Common myeloid progenitor, CD34-positive (primary cell): ENCODE results near the gene ZBTB38.
A peak's percentile ranks its signal among the peaks of the same experiment; 100 is the strongest.

ENCODE experiments used
- CTCF ChIA-PET: fragments of 350-600 bp; sonication (Branson Sonifier 250); formaldehyde crosslinking; loops from one replicate; lab custom pipeline; 2021; ENCODE audit warnings: antibody characterized with exemption; lab: Charles Lee
- POLR2A ChIA-PET: fragments of 350-600 bp; sonication (Branson Sonifier 250); formaldehyde crosslinking; loops from one replicate; lab custom pipeline; 2021; ENCODE audit warnings: antibody characterized with exemption; lab: Charles Lee
- DNase-seq, 3 donors: peaks; one replicate each; pipeline versions ENCODE4 v3.0.0 to v3.0.0-alpha.2; 2013
- H3K27ac ChIP-seq, 2 experiments: 1 replicate in 1 of 2; 2 replicates in 1 of 2; pipeline ENCODE4 v1.7.0; 2013; ENCODE audit warnings: inconsistent platforms in 2 of 2, low read length in 2 of 2, mild to moderate bottlenecking in 2 of 2, low read depth in 1 of 2, moderate library complexity in 1 of 2; ENCODE audit not compliant: severe bottlenecking in 2 of 2, insufficient read depth in 1 of 2, poor library complexity in 1 of 2
- H3K27me3 ChIP-seq, 5 experiments: replicated peaks in 2 of 5; 1 replicate in 3 of 5; 2 replicates in 2 of 5; pipeline versions ENCODE4 v1.6.1 to v1.7.0; 2013; ENCODE audit warnings: low read length in 4 of 5, mild to moderate bottlenecking in 2 of 5, moderate library complexity in 2 of 5, inconsistent platforms in 1 of 5; ENCODE audit not compliant: insufficient read depth in 5 of 5, control insufficient read depth in 4 of 5
- H3K36me3 ChIP-seq, 4 experiments: 1 replicate in 2 of 4; 2 replicates in 2 of 4; pipeline versions ENCODE4 v1.6.1 to v1.7.0; 2013; ENCODE audit warnings: low read length in 3 of 4, control low read depth in 1 of 4, mild to moderate bottlenecking in 1 of 4; ENCODE audit not compliant: control insufficient read depth in 4 of 4, insufficient read depth in 4 of 4
- H3K4me1 ChIP-seq, 4 experiments: 1 replicate in 3 of 4; 2 replicates in 1 of 4; pipeline versions ENCODE4 v1.6.1 to v1.7.1; 2013; ENCODE audit warnings: low read length in 3 of 4, mild to moderate bottlenecking in 3 of 4, control low read depth in 1 of 4, inconsistent platforms in 1 of 4, moderate library complexity in 1 of 4; ENCODE audit not compliant: control insufficient read depth in 4 of 4, insufficient read depth in 4 of 4; ENCODE audit errors: control extremely low read depth in 1 of 4
- H3K4me3 ChIP-seq, 7 experiments: 1 replicate in 4 of 7; 2 replicates in 3 of 7; pipeline versions ENCODE4 v1.5.1 to v1.7.0; 2013; ENCODE audit warnings: mild to moderate bottlenecking in 7 of 7, low read length in 6 of 7, moderate library complexity in 6 of 7, inconsistent platforms in 2 of 7, low read depth in 2 of 7, control low read depth in 1 of 7; ENCODE audit not compliant: insufficient read depth in 4 of 7, control insufficient read depth in 1 of 7; ENCODE audit errors: extremely low read depth in 1 of 7
- H3K9me3 ChIP-seq, 5 experiments: 1 replicate in 4 of 5; 2 replicates in 1 of 5; pipeline versions ENCODE4 v1.6.1 to v1.7.1; 2013; ENCODE audit warnings: low read length in 4 of 5, mild to moderate bottlenecking in 2 of 5, inconsistent platforms in 1 of 5, low read depth in 1 of 5, moderate library complexity in 1 of 5; ENCODE audit not compliant: control insufficient read depth in 4 of 5, insufficient read depth in 2 of 5; ENCODE audit errors: control extremely low read depth in 1 of 5
- WGBS: methylation state at CpG from one replicate; pipeline ENCODE4 v1.1.5; 2013; ENCODE audit not compliant: insufficient coverage; 5-methylcytosine and 5-hydroxymethylcytosine counted together

ZBTB38 gene

GRCh38 chr3:141353652-141354495 lies 14.4 kb upstream of the ZBTB38 start:
- Histone ChIP-seq H3K27me3 (no peaks in the 10 kb centered on the region), H3K27ac (no peak overlapping the region), H3K4me1 (no peaks in the 10 kb centered on the region), H3K36me3 (no peaks in the 10 kb centered on the region), H3K4me3 (no peak overlapping the region), H3K9me3 (no peaks in the 10 kb centered on the region)
- no peak for DNase-seq
- 97% methylated on average over 5 of the region's 6 CpGs for WGBS
- ChIA-PET POLR2A (no interaction called here), CTCF (interaction anchor here (0.7 to 2.2 kb wide), 7 partner anchors 7 to 207 kb away, joined by 3 to 10 read pairs (median 3); no protein-coding TSS in a partner anchor)

GRCh38 chr3:141354517-141354916 lies 13.8 kb upstream of the ZBTB38 start:
- no peaks in the 10 kb centered on the region for H3K27me3 ChIP-seq
- WGBS, result 91% methylated on average over 3 of the region's 3 CpGs
- H3K4me1 ChIP-seq, result no peaks in the 10 kb centered on the region
- no peak for DNase-seq
- ChIA-PET POLR2A (no interaction called here), CTCF (interaction anchor here (0.7 to 2.2 kb wide), 6 partner anchors 9 to 207 kb away, joined by 3 to 8 read pairs (median 3); no protein-coding TSS in a partner anchor)
- no peak overlapping the region for H3K27ac ChIP-seq
- no peak overlapping the region for H3K4me3 ChIP-seq
- no peaks in the 10 kb centered on the region for H3K36me3 ChIP-seq
- H3K9me3 ChIP-seq, result no peaks in the 10 kb centered on the region

DNA sequence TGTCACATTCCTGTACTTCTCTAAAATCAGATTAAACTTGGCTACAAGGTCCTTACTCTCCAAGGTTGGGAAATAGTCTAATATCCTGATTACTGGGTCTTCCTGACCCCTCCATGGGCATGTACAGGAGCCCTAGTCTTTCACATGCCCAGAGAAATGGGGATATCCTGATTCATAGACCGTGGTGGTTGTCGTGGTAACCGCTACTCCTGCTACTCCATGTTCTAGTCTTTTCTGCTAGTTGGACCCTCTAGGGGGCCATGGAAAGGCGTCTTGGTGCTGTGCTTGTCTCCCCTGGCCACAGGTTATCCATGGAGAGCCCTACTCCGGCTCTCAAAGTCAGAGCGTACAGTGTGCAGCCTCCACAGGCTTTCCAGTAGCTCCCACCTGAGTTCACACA lies 13.1 kb upstream of the ZBTB38 start:
- Histone ChIP-seq H3K4me1 (no peaks in the 10 kb centered on the region), H3K4me3 (no peak overlapping the region), H3K27ac (no peak overlapping the region), H3K9me3 (no peaks in the 10 kb centered on the region), H3K27me3 (no peaks in the 10 kb centered on the region), H3K36me3 (no peaks in the 10 kb centered on the region)
- POLR2A ChIA-PET, result no interaction called here
- CTCF ChIA-PET, result interaction anchor here (1.8 to 2.2 kb wide), 2 partner anchors 11 to 100 kb away, joined by 4 to 8 read pairs; no protein-coding TSS in a partner anchor
- 91% methylated on average over 6 of the region's 6 CpGs for WGBS
- DNase-seq, result peak in 2 of 3 donors; percentile 40

- WGBS, result 100% methylated on average over 1 of the region's 4 CpGs
- no peak overlapping the region for H3K27ac ChIP-seq
- no peak for DNase-seq
- no peaks in the 10 kb centered on the region for H3K36me3 ChIP-seq
- H3K27me3 ChIP-seq, result no peaks in the 10 kb centered on the region
- H3K4me1 ChIP-seq, result no peaks in the 10 kb centered on the region
- ChIA-PET POLR2A (no interaction called here), CTCF (interaction anchor here (1.2 to 2.2 kb wide), 2 partner anchors 96 to 99 kb away, joined by 3 to 8 read pairs; no protein-coding TSS in a partner anchor)
- no peaks in the 10 kb centered on the region for H3K9me3 ChIP-seq
- H3K4me3 ChIP-seq, result no peak overlapping the region
These were observed 12.3 kb upstream of the ZBTB38 start for GRCh38 chr3:141356046-141356445.

GRCh38 chr3:141360888-141361598 lies 7.3 kb upstream of the ZBTB38 start:
- Histone ChIP-seq H3K4me1 (no peaks in the 10 kb centered on the region), H3K36me3 (no peaks in the 10 kb centered on the region), H3K27ac (no peak overlapping the region), H3K4me3 (peak overlapping the region in 3 of 7 experiments; percentile 3 to 63 (median 16)), H3K27me3 (no peaks in the 10 kb centered on the region), H3K9me3 (peaks cover 0 to 6% (median 0%) of the 10 kb centered on the region in 5 experiments)
- ChIA-PET CTCF (interaction anchor here (0.6 to 5.3 kb wide), 37 partner anchors 9 to 921 kb away, joined by 3 to 82 read pairs (median 6); no protein-coding TSS in a partner anchor), POLR2A (interaction anchor here (0.7 kb wide), 1 partner anchor 79 kb away, joined by 3 read pairs; no protein-coding TSS in a partner anchor)
- peak; percentile 51 to 66 (median 61) for DNase-seq
- 20% methylated on average over 4 of the region's 6 CpGs for WGBS

GRCh38 chr3:141362736-141363135 lies 5.6 kb upstream of the ZBTB38 start:
- ChIA-PET CTCF (interaction anchor here (0.6 to 5.3 kb wide), 12 partner anchors 21 to 129 kb away, joined by 3 to 82 read pairs (median 4); no protein-coding TSS in a partner anchor), POLR2A (no interaction called here)
- WGBS, result no CpG with 5 or more reads among the region's 1 CpG

More at GRCh38 chr3:141362736-141363135, 5.6 kb upstream of the ZBTB38 start:
- Histone ChIP-seq H3K36me3 (no peaks in the 10 kb centered on the region), H3K9me3 (peaks cover 0 to 6% (median 0%) of the 10 kb centered on the region in 5 experiments), H3K27me3 (no peaks in the 10 kb centered on the region), H3K4me3 (no peak overlapping the region), H3K27ac (no peak overlapping the region), H3K4me1 (peaks cover 0 to 7% (median 3%) of the 10 kb centered on the region in 4 experiments)
- no peak for DNase-seq
